Type B pancreatic cell (in vitro differentiated cells): ENCODE data around the gene ERC1. TPM values are rescaled to one million over a fixed set of nuclear protein-coding genes. Genes with fewer than 3 reads are reported as not detected.

Experiments used
- DNase-seq: peaks from one replicate; pipeline ENCODE4 v3.0.0; 2021; ENCODE audit warnings: mixed read lengths; ENCODE audit not compliant: unreplicated experiment; ENCODE audit errors: extremely low spot score
- H3K27ac Mint-ChIP-seq: 2 replicates; pipeline ENCODE4 v1.8.0; 2021; ENCODE audit warnings: mild to moderate bottlenecking, mixed read lengths
- H3K27me3 Mint-ChIP-seq: 2 replicates; pipeline ENCODE4 v1.8.0; 2021; ENCODE audit warnings: mixed read lengths
- H3K36me3 Mint-ChIP-seq: 2 replicates; pipeline ENCODE4 v1.8.0; 2021; ENCODE audit warnings: mixed read lengths
- H3K4me1 Mint-ChIP-seq: one replicate; pipeline ENCODE4 v1.8.0; 2021; ENCODE audit warnings: mixed read lengths; ENCODE audit not compliant: unreplicated experiment
- H3K4me3 Mint-ChIP-seq: 2 replicates; pipeline ENCODE4 v1.8.0; 2021; ENCODE audit warnings: mild to moderate bottlenecking, mixed read lengths
- H3K9me3 Mint-ChIP-seq: 2 replicates; pipeline ENCODE4 v1.8.0; 2021; ENCODE audit warnings: mixed read lengths
- CTCF ChIP-seq: fragments of 200-600 bp; sonication (generic); conservative IDR thresholded peaks from 2 replicates; pipeline ENCODE4 v1.5.0; 2021; ENCODE audit warnings: antibody characterized with exemption, mild to moderate bottlenecking
- total RNA-seq: library from RNA; stranded (reverse); gene quantifications from 2 replicates; pipeline ENCODE4 v1.2.1, GENCODE V29; 2021; ENCODE audit warnings: low replicate concordance

Gene ERC1
- total RNA-seq, 1 donor from 2014 or later, result 62.8 TPM

- H3K27me3 Mint-ChIP-seq, result peaks cover 71% of the 10 kb centered on the region
Measured at GRCh38 chr12:1529862-1530591, 539.0 kb downstream of the ERC1 start.

GRCh38 chr12:1530592-1531152, 539.6 kb downstream of the ERC1 start:
- peak overlapping the region; percentile 84 for H3K4me3 Mint-ChIP-seq
- H3K36me3 Mint-ChIP-seq, result peaks cover 6% of the 10 kb centered on the region
- no peak for TF ChIP-seq CTCF
- peaks cover 7% of the 10 kb centered on the region for H3K4me1 Mint-ChIP-seq
- H3K27me3 Mint-ChIP-seq, result peaks cover 69% of the 10 kb centered on the region
- no peak for DNase-seq
- no peak overlapping the region for H3K27ac Mint-ChIP-seq
- no peaks in the 10 kb centered on the region for H3K9me3 Mint-ChIP-seq

More at GRCh38 chr12:1529862-1530591, 539.0 kb downstream of the ERC1 start:
- H3K9me3 Mint-ChIP-seq, result no peaks in the 10 kb centered on the region
- no peak for DNase-seq
- peak overlapping the region; percentile 96 for H3K4me3 Mint-ChIP-seq
- H3K4me1 Mint-ChIP-seq, result peaks cover 7% of the 10 kb centered on the region
- H3K27ac Mint-ChIP-seq, result peak overlapping the region; percentile 94
- TF ChIP-seq CTCF, result no peak
- peaks cover 8% of the 10 kb centered on the region for H3K36me3 Mint-ChIP-seq

- DNase-seq, result no peak
- Mint-ChIP-seq H3K27me3 (peaks cover 67% of the 10 kb centered on the region), H3K36me3 (peaks cover 4% of the 10 kb centered on the region), H3K27ac (peak overlapping the region; percentile 34), H3K9me3 (no peaks in the 10 kb centered on the region), H3K4me3 (peak overlapping the region; percentile 84), H3K4me1 (peaks cover 7% of the 10 kb centered on the region)
- TF ChIP-seq CTCF, result no peak
Measured at GRCh38 chr12:1531153-1531653, 540.2 kb downstream of the ERC1 start.

DNA sequence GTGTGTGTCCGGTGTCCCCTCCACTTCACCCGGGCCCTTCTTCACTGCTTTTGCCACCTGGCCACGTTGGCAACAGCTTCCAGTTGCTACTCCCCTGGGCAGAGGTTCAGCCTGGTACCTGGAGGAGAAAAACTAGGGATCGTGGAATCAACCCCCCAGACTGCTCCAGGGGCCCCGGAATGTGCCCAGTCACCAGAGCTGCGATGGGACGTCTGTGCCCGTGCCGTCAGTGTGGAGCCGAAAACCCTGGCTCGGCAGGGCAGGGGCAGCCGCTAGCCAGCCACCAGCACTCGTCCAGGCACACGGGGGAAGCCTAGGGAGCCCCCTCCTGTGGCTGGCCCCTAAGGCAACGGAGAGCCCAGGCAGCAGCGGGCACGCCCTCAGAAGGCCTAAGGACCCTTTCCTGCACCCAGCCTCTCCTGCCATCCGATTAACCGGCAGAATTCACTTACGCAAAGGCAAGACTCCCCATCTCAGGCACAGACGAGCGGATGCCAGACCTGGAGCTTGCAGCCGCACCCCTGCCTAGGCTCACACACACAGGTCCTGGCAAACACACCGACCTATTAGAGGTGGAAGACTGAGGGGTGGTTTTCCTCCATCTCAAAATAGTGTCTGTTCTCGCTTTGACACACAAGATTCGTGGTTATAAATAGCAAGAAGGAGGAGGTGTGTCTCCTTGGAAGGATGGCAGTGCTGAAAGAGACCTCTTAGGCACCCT, 540.8 kb downstream of the ERC1 start:
- no peak for TF ChIP-seq CTCF
- DNase-seq, result no peak
- H3K9me3 Mint-ChIP-seq, result no peaks in the 10 kb centered on the region
- peaks cover 66% of the 10 kb centered on the region for H3K27me3 Mint-ChIP-seq
- peaks cover 7% of the 10 kb centered on the region for H3K4me1 Mint-ChIP-seq
- H3K36me3 Mint-ChIP-seq, result no peaks in the 10 kb centered on the region
- peak overlapping the region; percentile 34 for H3K27ac Mint-ChIP-seq
- peak overlapping the region; percentile 84 for H3K4me3 Mint-ChIP-seq

GRCh38 chr12:1532375-1533165, 541.5 kb downstream of the ERC1 start:
- Mint-ChIP-seq H3K36me3 (peaks cover 5% of the 10 kb centered on the region), H3K4me1 (peaks cover 7% of the 10 kb centered on the region), H3K9me3 (no peaks in the 10 kb centered on the region), H3K27me3 (peaks cover 68% of the 10 kb centered on the region), H3K27ac (peak overlapping the region; percentile 27), H3K4me3 (peak overlapping the region; percentile 83)
- no peak for DNase-seq
- TF ChIP-seq CTCF, result peak; percentile 31
